GM12891 (cell line): ENCODE data around the gene KCNMA1.
A peak's percentile ranks its signal among the peaks of the same experiment; 100 is the strongest.

Source experiments
- DNase-seq: peaks from one replicate; pipeline ENCODE4 v3.0.0; 2011; ENCODE audit warnings: low spot score; ENCODE audit not compliant: insufficient read length
- FAIRE-seq: peaks from 2 replicates; lab custom pipeline; 2011; peaks lifted over from hg19 to GRCh38; lab: Jason Lieb, UNC
- PAX5 ChIP-seq: IDR thresholded peaks from 2 replicates; pipeline ENCODE4 v1.6.1; 2011; ENCODE audit warnings: low read length, moderate library complexity, mild to moderate bottlenecking; ENCODE audit not compliant: insufficient read depth, severe bottlenecking
- POLR2A ChIP-seq: IDR thresholded peaks from 2 replicates; pipeline ENCODE4 v1.6.1; 2011; ENCODE audit warnings: low read depth, low read length, control low read depth
- POLR2AphosphoS5 ChIP-seq: IDR thresholded peaks from 2 replicates; pipeline ENCODE4 v1.6.1; 2011; ENCODE audit warnings: low read depth, low read length, control low read depth
- POU2F2 ChIP-seq: IDR thresholded peaks from 2 replicates; pipeline ENCODE4 v1.6.1; 2011; ENCODE audit warnings: low read depth, mild to moderate bottlenecking, control low read depth, low read length, moderate library complexity
- SPI1 ChIP-seq: IDR thresholded peaks from 2 replicates; pipeline ENCODE4 v1.6.1; 2011; ENCODE audit warnings: low read depth, low read length, control low read depth
- TAF1 ChIP-seq: IDR thresholded peaks from 2 replicates; pipeline ENCODE4 v1.6.1; 2011; ENCODE audit warnings: low read depth, low read length, control low read depth

Gene KCNMA1

GRCh38 chr10:77165445-77166208 lies 472.0 kb downstream of the KCNMA1 start:
- TF ChIP-seq TAF1 (no peak), PAX5 (no peak), SPI1 (no peak), POU2F2 (no peak), POLR2AphosphoS5 (no peak), POLR2A (no peak)
- FAIRE-seq (peak; percentile 84), DNase-seq (no peak)

- DNase-seq (no peak), FAIRE-seq (no peak)
- TF ChIP-seq POU2F2 = no peak
- TF ChIP-seq POLR2A = no peak
- TF ChIP-seq SPI1 = no peak
- TF ChIP-seq POLR2AphosphoS5 = no peak
Measured at GRCh38 chr10:77164616-77165311, 472.8 kb downstream of the KCNMA1 start.

GRCh38 chr10:77163670-77164348 lies 473.8 kb downstream of the KCNMA1 start:
- FAIRE-seq = no peak
- TF ChIP-seq TAF1 (no peak), SPI1 (no peak), POLR2A (no peak), PAX5 (no peak), POU2F2 (no peak), POLR2AphosphoS5 (no peak)
- no peak for DNase-seq

GRCh38 chr10:77162697-77163096 lies 474.9 kb downstream of the KCNMA1 start:
- DNase-seq (no peak), FAIRE-seq (no peak)
- TF ChIP-seq SPI1 = no peak
- no peak for TF ChIP-seq POLR2AphosphoS5
- TF ChIP-seq POLR2A = no peak
- no peak for TF ChIP-seq TAF1
- TF ChIP-seq PAX5 = no peak
- TF ChIP-seq POU2F2 = no peak

GRCh38 chr10:77160679-77161078 lies 476.9 kb downstream of the KCNMA1 start:
- FAIRE-seq (no peak), DNase-seq (no peak)
- TF ChIP-seq POU2F2 = no peak

- no peak for FAIRE-seq
- TF ChIP-seq TAF1 (no peak), PAX5 (no peak), POU2F2 (no peak), POLR2AphosphoS5 (no peak), SPI1 (no peak), POLR2A (no peak)
- DNase-seq = no peak
Measured at GRCh38 chr10:77159538-77160110, 478.0 kb downstream of the KCNMA1 start.

- no peak for FAIRE-seq
- no peak for DNase-seq
- TF ChIP-seq POLR2A (no peak), POU2F2 (no peak), POLR2AphosphoS5 (no peak), PAX5 (no peak), SPI1 (no peak), TAF1 (no peak)
Measured at GRCh38 chr10:77158666-77159065, 478.9 kb downstream of the KCNMA1 start.

- FAIRE-seq (no peak), DNase-seq (no peak)
Measured at GRCh38 chr10:77157248-77158019, 480.2 kb downstream of the KCNMA1 start.

GRCh38 chr10:77156406-77156879 lies 481.2 kb downstream of the KCNMA1 start:
- TF ChIP-seq SPI1 = no peak
- TF ChIP-seq PAX5 = no peak
- no peak for TF ChIP-seq POLR2AphosphoS5
- no peak for TF ChIP-seq POU2F2
- TF ChIP-seq TAF1 = no peak
- no peak for TF ChIP-seq POLR2A
- no peak for FAIRE-seq
- no peak for DNase-seq

More at GRCh38 chr10:77157248-77158019, 480.2 kb downstream of the KCNMA1 start:
- TF ChIP-seq POLR2A = no peak
- no peak for TF ChIP-seq TAF1
- TF ChIP-seq SPI1 = no peak
- TF ChIP-seq PAX5 = no peak
- no peak for TF ChIP-seq POU2F2
- TF ChIP-seq POLR2AphosphoS5 = no peak
